NCI-H2171 (cell line): ENCODE data around the gene PTPRT.

Source experiments
- DNase-seq: peaks from one replicate; lab custom pipeline; 2025; lab: John Stamatoyannopoulos, UW

Gene PTPRT

DNA sequence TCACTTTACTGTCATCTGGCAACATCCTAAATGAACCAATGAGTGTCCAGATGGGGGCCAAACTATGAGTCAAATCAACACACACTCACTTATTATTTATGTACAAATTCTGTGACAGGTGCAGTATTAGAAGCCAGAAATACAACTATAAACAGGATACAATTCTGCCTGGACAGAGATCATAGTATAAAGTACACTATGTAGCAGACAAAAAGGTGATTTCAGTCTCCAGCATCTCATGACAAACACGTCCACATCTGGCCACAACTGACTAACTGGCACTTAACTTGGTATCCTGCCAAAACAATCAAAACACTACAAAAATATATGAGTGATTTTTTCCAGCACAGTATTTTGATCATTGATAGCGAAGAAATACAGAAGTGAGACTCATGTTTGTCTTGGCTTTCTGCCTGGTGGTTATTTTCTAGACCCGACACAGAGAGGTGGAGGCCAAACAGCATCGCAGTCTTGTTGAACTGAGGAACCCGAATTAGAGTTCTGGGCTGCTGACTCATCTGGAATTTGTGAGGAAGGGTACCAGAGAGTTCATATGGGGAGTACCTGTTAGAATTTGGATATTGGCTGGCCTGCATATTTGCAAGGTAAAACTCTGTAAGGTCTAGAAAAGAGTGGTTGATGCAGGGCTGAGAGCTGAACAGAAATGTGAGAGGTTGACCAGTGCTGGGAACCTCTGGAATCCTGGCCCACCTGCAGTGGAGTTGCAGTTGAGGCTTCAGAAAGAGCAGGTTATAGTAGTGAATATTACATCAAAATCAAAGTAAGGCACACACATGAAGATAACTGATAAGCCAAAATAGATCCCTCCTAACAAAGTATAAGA, 475.2 kb downstream of the PTPRT start:
- DNase-seq, result no peak

DNA sequence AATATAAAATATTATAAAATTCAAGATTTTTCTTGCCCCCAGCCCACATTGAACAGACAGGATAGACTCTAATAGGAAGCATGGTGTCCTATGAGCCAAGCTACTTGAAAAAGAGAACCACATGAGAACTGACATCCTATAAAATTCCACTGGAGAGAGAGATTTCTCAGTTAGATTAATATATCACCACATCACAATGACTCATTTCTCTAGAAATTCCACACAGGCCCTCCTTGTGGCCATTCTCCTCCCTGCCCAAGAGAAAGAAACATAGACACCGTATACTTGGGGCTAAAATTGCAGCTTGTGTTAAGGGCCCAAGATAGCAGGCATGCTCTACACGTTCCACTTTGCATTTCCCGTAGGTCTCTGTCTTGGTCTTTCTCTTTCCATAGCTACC, 481.4 kb downstream of the PTPRT start:
- no peak for DNase-seq

DNA sequence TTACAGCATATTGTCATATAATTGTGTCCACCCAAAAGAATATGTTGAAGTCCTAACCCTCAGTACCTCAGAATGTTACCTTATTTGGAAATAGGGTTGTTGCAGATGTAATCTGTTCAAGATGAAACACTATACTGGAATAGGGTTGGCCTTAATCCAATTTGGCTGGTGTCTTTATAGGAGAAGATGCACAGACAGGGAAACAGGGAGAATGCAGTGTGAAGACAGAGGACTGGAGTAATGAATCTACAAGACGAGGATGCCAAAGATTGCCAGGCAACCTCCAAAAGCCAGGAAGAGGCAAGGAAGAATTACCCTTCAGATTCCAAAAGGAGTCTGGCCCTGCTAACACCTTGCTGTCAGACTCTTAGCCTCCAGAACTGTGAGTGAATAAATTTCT, 482.9 kb downstream of the PTPRT start:
- DNase-seq, result no peak

DNA sequence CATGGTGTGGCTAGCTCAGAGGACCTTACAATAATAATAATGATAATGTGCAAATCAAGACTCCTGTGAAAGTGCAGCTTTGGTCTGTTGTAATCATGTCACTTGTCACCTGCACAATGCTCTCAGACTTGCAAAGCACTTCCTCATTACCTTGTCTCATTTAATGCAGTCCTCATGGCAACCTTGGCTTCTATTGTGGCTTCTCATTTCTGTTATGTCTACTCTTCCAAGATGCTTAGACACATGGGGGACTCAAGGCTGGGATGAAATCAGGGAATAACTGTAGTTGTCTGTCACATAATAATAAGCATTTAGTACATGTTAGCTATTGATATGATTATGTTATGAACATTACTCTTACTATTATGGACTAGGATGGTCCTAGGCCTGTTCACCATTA, 484.2 kb downstream of the PTPRT start:
- DNase-seq, result no peak

DNA sequence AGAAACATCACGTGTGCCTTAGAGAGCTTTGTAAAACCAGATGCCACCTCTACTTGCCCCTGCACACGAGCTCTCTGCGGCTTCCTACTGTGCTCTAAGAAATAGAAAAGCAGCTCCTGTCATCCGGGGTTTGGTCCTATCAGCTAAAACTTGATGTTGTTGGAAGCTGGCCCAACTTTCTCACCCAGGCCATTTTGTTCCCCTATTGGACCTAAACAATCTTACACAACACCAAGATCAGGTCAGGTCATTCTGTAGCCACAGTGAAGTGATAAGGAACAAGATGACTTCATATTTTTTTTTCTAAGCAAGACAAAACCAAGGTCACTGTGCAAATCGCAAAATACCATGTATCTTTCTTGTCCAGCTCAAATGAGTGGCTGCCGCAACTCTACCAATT, 486.0 kb downstream of the PTPRT start:
- no peak for DNase-seq

DNA sequence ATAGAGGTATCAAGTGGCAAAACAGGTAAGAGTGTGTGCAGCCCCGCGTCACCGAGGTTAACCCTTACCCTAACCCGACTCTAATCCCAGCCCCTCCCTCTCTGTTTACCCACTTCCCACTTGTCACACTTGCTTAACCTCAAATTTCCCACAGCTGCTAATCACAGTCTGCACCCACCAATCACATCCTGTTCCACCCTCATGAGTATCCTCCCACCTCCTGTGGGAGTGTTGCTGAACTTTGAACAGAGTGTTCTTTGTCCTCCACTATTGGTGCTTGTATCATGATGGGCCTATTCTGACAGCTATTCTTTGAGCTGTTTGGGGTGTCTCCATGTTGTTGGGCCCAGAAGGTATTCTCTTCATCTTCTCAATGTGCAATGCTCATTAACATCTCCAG, 487.8 kb downstream of the PTPRT start:
- no peak for DNase-seq

DNA sequence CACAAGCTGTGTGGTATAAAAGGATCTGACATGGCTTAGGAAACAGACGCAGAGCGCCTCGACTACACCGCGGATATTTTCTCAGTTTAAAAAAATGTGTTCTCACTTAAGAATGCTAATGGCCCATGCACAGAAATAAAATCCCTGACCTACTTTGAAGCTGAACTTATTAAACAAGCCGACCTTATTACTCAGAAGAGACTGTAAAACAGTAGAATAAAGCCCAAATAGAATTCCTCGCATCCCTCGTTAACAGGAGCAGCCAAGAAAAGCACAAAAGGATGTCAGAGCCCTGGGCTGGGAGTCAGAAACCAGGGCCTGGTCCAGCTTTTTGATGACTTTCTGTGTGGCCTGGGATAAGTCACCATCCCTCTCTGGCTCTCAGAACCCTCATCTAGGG, 489.3 kb downstream of the PTPRT start:
- no peak for DNase-seq

DNA sequence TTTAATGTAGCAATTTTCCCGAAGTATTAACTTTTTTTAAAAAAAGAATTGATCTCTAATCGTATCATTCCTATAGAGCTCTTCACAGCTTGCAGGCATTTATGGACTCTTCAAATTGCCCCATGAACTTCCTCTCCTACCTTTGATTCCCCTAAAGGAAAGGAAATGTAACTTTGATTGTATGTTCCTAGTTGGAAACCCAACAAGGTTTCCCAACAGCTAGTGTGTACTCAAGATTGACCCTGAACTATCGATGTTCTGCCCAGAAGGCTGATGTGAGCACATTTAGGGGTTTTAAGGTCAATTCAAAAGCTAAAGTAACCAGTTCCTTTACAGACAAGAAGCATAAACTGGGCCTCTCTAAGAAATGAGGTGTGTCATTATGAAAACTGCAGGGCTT, 491.7 kb downstream of the PTPRT start:
- no peak for DNase-seq

DNA sequence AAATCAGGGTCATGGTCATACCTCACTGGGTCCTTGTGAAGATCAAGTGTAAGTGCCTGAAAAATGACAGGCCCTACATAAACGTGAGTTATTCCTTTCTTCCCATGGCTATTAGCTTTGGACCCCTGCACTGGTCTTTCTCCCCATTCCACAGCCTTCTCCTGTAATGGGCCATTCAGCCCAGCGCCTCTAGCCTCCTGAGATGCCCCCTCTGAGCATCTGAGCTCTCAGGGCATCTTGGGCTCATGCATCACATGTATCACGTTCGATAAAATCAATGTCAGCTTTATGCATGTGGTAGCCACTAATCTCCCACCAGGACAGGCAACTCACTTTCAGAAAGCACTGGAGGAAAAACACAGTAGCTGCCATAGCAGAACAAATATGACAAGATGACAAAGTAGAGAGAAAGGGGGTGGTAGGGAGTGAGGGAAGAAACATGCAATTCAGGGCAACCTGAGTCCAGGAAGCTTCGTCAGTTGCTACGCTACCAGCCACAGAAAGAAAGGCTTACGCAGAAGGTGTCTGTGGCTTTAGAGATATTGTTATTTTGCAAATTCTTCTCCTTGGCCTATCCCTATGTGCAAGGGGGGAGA, 498.8 kb downstream of the PTPRT start:
- DNase-seq, result no peak

DNA sequence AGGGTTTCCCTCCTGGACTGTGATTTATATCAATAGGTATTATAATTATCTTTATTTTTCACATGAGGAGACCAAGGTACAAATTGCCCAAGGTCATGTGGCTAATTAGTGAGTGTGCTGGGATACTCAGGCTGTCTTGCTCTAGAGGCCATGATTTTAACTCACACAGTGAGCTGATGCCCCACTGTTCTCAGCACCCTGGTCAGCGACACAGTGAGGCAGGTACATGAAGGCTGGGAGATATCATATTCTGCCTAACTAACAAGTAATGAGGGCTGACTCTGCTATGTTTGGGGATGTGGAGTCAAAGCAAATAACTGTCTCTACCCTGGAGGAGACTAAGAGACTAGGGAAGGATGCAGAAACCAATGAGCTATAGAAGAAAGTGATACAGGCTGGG, 501.1 kb downstream of the PTPRT start:
- no peak for DNase-seq

DNA sequence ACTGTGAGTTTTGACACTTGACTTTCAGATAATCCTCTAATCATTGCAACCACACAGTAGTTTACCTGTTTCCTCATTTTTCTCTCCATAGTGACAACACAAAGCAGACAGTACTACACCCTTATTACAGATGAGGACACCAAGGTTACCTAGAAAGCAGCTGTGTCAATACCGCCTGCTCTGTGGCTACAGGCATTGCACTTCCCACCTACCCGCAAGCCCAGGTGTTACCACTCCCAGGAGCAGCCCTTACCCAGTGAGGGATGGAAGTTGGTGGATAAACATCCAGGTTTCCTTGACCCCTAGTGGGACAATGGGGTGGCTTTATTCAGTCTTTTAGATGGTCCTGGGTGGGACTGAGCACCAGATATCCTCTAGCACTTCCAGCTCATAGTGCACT, 503.6 kb downstream of the PTPRT start:
- no peak for DNase-seq

DNA sequence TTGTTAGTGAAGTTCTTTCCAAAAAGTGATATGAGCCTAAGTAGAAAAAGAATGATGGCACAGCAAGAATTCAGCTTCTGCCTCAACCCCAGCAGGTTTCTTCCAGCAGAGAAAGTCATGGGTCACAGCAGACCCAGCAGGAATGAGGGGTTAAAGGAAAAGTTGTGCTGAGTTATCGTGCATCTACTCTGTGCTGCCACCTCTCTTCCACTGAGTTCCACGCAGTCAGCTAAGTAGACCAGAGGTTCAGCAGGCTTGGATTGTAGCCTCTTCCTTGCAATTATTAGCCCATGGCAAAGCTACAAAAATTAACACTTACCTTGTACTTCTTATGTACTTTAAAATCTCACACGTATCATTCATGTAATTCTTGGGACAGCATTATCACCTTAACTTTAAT, 510.8 kb downstream of the PTPRT start:
- no peak for DNase-seq

DNA sequence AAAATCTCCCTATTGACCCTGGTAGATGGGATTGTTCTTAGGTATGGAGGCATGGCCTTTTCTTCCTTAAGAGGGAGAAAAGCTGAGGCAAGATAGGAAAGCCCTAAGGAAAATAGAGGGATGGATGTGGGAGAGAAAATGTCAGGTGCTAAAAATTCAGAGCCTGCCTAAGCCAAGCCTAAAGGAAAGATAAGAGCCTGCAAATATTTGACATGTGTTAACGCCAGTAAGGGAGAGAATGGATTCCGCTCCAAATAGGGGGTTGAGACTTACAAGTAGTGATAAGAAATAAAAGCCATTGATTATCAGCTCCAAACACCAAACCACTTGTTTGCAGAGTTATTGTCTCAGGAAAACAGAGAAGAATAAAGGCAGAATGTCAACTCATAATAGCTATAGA, 533.6 kb downstream of the PTPRT start:
- no peak for DNase-seq

DNA sequence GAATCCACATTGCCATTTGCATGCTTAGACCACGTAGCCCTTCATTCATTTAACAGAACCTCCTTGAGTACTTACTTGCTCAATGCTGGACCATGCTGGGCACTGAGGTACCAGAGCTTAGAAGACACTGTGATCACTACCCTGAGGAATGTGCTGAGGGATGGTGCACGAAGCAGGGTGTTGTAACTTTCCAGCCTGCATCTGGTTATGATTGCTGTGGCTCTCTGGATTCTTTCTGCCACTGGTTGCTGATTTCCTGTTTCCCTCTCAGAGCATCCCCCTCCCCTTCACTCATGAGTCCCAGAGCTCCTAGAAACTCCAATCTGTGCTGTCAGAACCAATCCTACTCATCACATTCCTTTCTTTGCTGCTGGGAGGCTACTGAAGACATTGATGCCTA, 537.4 kb downstream of the PTPRT start:
- DNase-seq, result no peak

DNA sequence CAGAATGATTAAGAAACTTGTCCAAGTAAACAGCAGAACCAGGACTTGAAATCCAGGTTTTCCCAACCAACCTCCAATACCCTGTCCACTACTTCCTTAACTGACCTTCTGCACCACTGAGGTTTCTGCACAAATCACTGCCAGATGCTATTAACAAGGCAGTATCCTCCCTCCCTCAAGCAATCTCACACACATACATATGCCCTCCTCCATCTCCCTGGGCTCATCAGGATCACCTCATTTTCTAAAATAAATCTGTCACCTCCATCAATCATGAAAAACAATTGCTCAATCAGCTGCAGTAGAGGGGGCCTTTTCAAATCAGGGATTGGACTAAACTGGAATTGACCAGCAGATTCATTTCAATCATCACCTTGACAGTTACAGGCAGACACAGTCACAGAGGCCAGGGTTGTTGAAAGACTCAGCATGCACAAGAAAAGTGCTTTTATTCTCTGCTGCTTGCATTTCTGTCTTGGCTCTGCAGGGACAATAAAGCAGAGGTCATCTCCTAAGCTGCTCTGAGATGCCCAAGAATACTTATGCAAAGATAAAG, 539.4 kb downstream of the PTPRT start:
- no peak for DNase-seq

DNA sequence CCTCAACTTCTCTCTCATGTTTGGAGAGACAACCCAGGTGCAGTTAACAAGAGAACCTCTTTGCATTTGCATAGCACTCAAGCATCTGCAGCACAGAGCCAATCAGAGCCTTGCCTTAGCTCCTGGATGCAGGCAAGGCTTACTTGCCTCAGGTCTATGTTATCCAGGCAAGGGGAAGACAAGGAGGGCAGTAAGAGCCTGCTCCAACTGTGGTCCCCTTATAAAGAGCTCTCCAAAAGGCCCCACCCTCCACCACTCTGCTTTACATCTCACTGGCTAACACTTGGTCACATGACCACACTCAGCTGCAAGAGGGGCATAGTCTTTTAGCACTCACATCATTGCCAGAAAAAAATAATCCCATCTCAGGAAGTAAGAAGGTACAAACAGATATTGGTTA, 540.0 kb downstream of the PTPRT start:
- no peak for DNase-seq

DNA sequence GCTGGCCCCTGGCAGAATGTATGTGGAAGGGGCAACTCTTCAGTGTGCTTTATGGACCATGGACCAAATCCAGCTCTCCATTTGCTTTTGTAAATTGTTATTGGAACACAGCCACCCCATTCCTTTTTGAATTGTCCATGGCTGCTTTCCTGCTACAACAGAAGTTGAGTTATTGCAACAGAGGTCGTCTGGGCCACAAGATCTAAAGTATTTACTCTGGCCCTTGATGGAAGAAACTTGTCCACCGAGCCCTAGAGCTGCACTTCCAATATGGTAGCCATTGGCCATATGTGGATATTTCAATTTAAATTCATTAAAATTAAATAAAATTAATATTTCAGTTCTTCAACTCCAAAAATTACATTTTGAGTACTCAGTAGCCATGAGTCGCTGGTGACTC, 543.5 kb downstream of the PTPRT start:
- DNase-seq, result no peak

DNA sequence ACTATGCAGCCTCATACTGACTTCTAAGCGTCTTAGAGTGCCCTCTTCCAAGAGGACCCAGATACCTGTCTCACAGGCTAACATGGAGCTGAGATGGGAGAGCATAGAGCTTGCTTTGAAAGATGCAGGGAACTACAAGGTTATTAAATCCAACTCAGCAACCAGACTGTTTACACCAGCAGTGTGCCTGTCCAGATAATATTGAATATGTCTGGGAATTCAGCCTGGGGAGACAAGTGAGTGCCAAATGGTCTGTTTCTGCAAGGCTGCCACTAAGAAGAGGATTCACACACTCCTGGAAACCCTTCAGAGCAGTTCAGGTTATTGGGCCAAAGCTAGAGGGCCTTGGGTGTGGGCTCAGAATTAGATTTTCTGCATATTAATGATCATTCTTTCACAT, 547.8 kb downstream of the PTPRT start:
- DNase-seq, result no peak

DNA sequence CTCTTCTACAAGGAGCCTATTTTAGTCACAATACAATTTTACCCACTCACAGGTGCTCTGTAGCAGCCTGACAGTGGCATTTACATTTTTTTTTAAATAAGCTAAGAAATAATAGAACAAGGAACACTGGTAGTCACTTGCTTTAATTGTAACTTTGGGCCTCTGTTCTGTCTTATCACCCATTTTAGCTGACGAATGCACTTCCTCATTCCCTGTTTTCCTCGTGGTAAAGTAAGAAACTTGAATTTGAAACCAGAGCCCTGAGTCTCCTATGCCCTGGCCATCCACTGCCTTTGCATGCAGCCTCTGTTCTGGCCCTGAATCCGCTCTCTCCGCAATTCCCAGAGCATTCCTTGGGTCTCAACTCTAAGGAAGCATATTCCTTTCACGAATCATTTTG, 550.6 kb downstream of the PTPRT start:
- no peak for DNase-seq

DNA sequence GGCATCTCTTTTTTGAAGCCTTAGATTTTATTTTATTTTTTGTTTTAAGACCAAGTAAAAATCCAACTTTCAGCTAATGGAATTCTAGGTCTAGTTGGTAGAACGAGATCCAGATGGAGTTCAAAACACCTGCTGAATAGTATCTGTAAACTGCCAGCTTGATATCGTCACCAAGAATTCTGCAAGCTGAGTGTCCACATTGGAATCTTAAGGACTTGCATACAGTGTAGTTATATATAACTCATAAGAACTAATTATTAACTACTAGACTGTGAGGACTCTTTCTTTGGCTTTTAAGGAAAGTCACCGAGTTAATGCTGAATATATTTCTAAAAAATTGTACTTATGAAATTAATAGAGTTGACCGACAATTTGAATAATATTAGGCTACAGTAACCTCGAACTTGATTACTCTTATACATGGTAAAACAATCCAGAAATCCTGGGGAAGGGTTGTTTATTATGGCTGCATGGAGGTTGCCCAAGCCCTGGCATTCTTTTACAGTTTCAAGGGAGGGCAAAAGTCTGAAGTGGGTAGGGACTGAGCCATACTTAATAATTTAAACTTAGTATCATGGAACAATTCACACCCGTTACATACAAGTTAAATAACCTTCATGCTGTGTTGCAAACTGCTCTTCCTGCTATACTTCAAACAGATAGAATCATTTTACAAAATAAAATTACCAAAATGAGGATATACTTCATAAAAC, 553.9 kb downstream of the PTPRT start:
- no peak for DNase-seq

DNA sequence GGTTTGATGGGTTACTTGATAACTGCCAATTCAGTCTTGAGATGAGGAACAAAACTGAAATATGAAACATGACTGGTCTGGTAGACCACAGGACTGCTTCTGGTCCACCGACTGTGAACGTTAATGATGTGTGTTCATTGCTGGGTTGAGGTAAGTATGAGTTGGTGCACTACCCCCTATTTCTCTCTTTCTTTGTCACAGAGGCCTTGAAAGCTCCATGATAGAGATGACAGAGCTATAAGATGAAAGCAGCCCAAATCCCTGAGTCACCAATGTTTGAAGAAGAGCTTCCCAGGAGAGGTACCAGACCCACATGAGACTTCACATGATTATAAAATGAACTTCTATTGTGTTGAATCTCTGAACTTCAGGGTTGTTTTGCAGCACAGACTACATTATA, 555.5 kb downstream of the PTPRT start:
- DNase-seq, result no peak

DNA sequence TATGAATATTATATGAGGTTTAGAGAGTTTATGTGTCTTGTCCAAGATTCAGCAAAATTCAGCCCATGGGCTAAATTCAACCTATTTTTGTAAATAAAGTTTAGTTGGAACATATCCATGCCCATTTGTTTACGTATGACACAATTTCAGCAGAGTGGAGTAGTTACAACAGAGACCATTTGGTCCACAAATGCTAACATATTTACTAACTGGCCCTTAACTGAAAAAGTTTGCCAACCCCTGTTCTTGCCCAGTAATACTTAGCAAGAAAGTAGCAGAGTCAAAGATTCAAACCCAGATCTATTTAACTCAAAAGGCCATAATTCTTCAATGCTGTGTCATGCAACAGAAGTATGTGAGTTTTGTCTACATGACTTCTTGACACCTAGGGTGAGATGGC, 561.0 kb downstream of the PTPRT start:
- no peak for DNase-seq

DNA sequence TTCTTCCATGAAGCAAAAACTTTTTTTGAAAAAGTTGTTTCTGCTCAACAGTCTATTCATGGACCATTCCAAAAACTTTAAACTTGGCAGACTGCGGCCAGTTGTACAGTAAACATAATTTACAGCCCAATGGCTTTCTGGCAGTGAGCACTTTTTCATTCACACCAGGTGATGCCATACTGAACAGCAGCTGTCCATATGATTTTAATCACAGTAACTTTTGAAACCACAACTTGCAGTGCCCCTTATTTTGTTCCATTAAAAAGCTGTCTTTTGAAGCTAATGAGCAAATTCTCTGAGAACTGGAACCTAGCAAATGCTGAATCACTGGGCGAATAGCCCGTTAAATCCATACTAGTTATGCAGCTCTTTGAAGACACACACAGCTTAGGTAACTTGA, 576.6 kb downstream of the PTPRT start:
- no peak for DNase-seq
